HCT116 (cell line): ENCODE results near the gene SLC44A3. TPM values are rescaled to one million over a fixed set of nuclear protein-coding genes. Genes with fewer than 3 reads are reported as not detected.

Source experiments
- ATAC-seq: fragments of 200-7000 bp; cut with Tn5 transposase; 2 replicates; pipeline ENCODE4 v1.9.1; 2020; ENCODE audit warnings: mild to moderate bottlenecking, moderate library complexity
- BruUV-seq: library from RNA; stranded (reverse); fragments of 400-500 nt; replicated peaks from 2 replicates; lab custom pipeline; 2021; lab: Mats Ljungman, UMichigan
- CTCF ChIA-PET: fragments of 300-600 bp; sonication (Branson Sonifier 250); formaldehyde crosslinking; loops from one replicate; lab custom pipeline; 2021; ENCODE audit warnings: antibody characterized with exemption; lab: Charles Lee
- POLR2A ChIA-PET: fragments of 300-600, 350-600 bp; sonication (Branson Sonifier 250); formaldehyde crosslinking; loops from one replicate; lab custom pipeline; 2021; ENCODE audit warnings: antibody characterized with exemption; lab: Charles Lee
- RAD21 ChIA-PET, 2 experiments: fragments of 300-600 bp; sonication (Branson Sonifier 250); formaldehyde crosslinking; loops; one replicate each; lab custom pipeline; 2023; ENCODE audit warnings: low total read pairs in 2 of 2; ENCODE audit not compliant: uncharacterized antibody in 2 of 2, unreplicated experiment in 2 of 2, low non-redundant PET in 1 of 2; lab: Charles Lee
- DNase-seq: peaks from one replicate; pipeline ENCODE4 v3.0.0-alpha.2; 2010; ENCODE audit warnings: low read depth, low spot score
- H2AFZ ChIP-seq: fragments of 200-600 bp; shearing (Covaris generic), sonication (generic); 2 replicates; pipeline ENCODE4 v1.6.1; 2017; ENCODE audit warnings: low read depth, mixed run types, mixed read lengths, antibody characterized with exemption, low read length; ENCODE audit not compliant: poor library complexity, severe bottlenecking
- H3K27ac ChIP-seq: 2 replicates; pipeline ENCODE4 v1.5.1; 2012; ENCODE audit warnings: low read depth, low read length
- H3K27me3 ChIP-seq: fragments of 200-600 bp; sonication (generic); 2 replicates; pipeline ENCODE4 v1.6.1; 2016; ENCODE audit warnings: mixed run types, low read length, mixed read lengths; ENCODE audit not compliant: insufficient read depth
- H3K36me3 ChIP-seq, 2 experiments: fragments of 200-500 bp in 1 of 2; fragments of 200-600 bp in 1 of 2; sonication (Bioruptor generic) in 1 of 2; sonication (generic) in 1 of 2; 2 replicates each; pipeline versions ENCODE4 v1.5.1 to v1.6.1; 2014 to 2016; ENCODE audit warnings: low read length in 2 of 2, inconsistent platforms in 1 of 2, mixed read lengths in 1 of 2, mixed run types in 1 of 2; ENCODE audit not compliant: insufficient read depth in 2 of 2, control insufficient read depth in 1 of 2
- H3K4me1 ChIP-seq, 2 experiments: fragments of 200-600 bp in 1 of 2; sonication (generic) in 1 of 2; 2 replicates each; pipeline versions ENCODE4 v1.5.1 to v1.6.1; 2012 to 2017; ENCODE audit warnings: low read length in 2 of 2, inconsistent platforms in 1 of 2, mild to moderate bottlenecking in 1 of 2, mixed read lengths in 1 of 2, mixed run types in 1 of 2, moderate library complexity in 1 of 2; ENCODE audit not compliant: insufficient read depth in 2 of 2, control insufficient read depth in 1 of 2
- H3K4me2 ChIP-seq: fragments of 200-600 bp; sonication (generic); 2 replicates; pipeline ENCODE4 v1.6.1; 2017; ENCODE audit warnings: mixed run types, low read length, mixed read lengths
- H3K4me3 ChIP-seq, 2 experiments: fragments of 200-600 bp in 1 of 2; sonication (generic) in 1 of 2; replicated peaks in 1 of 2; 2 replicates each; pipeline ENCODE4 v1.5.1; 2011 to 2016; ENCODE audit warnings: low read length in 2 of 2, control low read depth in 1 of 2, low read depth in 1 of 2, mild to moderate bottlenecking in 1 of 2, mixed read lengths in 1 of 2, mixed run types in 1 of 2
- H3K79me2 ChIP-seq: fragments of 200-600 bp; sonication (generic); 2 replicates; pipeline ENCODE4 v1.6.1; 2017; ENCODE audit warnings: mild to moderate bottlenecking, mixed run types, low read length, moderate library complexity, mixed read lengths; ENCODE audit not compliant: insufficient read depth
- H3K9ac ChIP-seq: fragments of 200-600 bp; sonication (generic); 2 replicates; pipeline ENCODE4 v1.6.1; 2016; ENCODE audit warnings: low read length, mixed read lengths
- H3K9me2 ChIP-seq: fragments of 200-600 bp; sonication (generic), shearing (Covaris generic); 2 replicates; pipeline ENCODE4 v1.6.1; 2017; ENCODE audit warnings: mixed run types, mild to moderate bottlenecking, moderate library complexity; ENCODE audit not compliant: insufficient read depth
- H3K9me3 ChIP-seq, 2 experiments: fragments of 200-500 bp in 1 of 2; fragments of 200-600 bp in 1 of 2; sonication (Bioruptor generic) in 1 of 2; sonication (generic) in 1 of 2; 2 replicates each; pipeline ENCODE4 v1.6.1; 2014 to 2017; ENCODE audit warnings: low read length in 2 of 2, mixed read lengths in 2 of 2, inconsistent platforms in 1 of 2, low read depth in 1 of 2, mild to moderate bottlenecking in 1 of 2, mixed run types in 1 of 2, moderate library complexity in 1 of 2; ENCODE audit not compliant: control insufficient read depth in 1 of 2, insufficient read depth in 1 of 2
- H4K20me1 ChIP-seq: fragments of 200-600 bp; sonication (generic), shearing (Covaris generic); 2 replicates; pipeline ENCODE4 v1.6.1; 2017; ENCODE audit warnings: mixed run types, mild to moderate bottlenecking, moderate library complexity; ENCODE audit not compliant: insufficient read depth
- ELF1 ChIP-seq: IDR thresholded peaks from 2 replicates; pipeline ENCODE4 v1.6.1; 2012; ENCODE audit warnings: low read depth, borderline replicate concordance
- EZH2 ChIP-seq: fragments of 200-600 bp; sonication (generic); IDR thresholded peaks from 2 replicates; pipeline ENCODE4 v1.6.1; 2017; ENCODE audit warnings: antibody characterized with exemption, mixed run types
- POLR2AphosphoS5 ChIP-seq: IDR thresholded peaks from 2 replicates; pipeline ENCODE4 v1.6.1; 2011; ENCODE audit warnings: mild to moderate bottlenecking, low read depth, low read length, moderate library complexity
- RAD21 ChIP-seq: IDR thresholded peaks from 2 replicates; pipeline ENCODE4 v1.6.1; 2012; ENCODE audit warnings: low read depth, mild to moderate bottlenecking
- intact Hi-C: fragments of 100-400 bp; cut with micrococcal nuclease; formaldehyde crosslinking; loops from 2 replicates; pipeline ENCODE4 v1.10.0; 2022
- total RNA-seq: library from RNA; stranded (reverse); gene quantifications from one replicate; pipeline ENCODE4 v1.2.1, GENCODE V29; 2021; ENCODE audit not compliant: unreplicated experiment
- TF ChIP-seq, protein P1 (sequence below): IDR thresholded peaks from 2 replicates; pipeline ENCODE4 v1.6.1; 2012
- TF ChIP-seq, protein P2 (sequence below): IDR thresholded peaks from 2 replicates; pipeline ENCODE4 v1.6.1; 2012

SLC44A3 gene
- total RNA-seq, 1 experiment from 2014 or later, result 9.6 TPM

DNA sequence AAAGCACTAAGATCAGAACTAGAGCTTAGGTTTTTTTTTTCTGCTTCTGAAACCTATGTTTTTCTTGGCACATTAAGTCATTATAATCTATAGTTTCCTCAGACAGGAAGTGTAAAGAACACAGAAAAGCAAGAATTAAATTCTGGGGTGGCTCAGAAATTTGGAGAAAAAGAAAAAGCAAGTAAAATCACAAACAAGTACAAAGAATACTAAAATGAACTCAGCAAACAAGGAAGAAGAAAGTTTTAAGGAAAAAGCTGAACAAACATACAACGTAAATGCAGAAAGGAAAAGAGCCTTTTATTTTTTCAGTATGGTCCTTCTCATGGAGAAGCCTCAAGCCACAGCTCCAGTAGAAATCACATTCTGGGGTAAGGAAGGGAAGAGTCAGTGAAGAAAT lies 115.3 kb downstream of the SLC44A3 start:
- H3K9ac ChIP-seq, result no peak overlapping the region
- H3K9me3 ChIP-seq, result no peaks in the 10 kb centered on the region
- TF ChIP-seq, protein P1, sequence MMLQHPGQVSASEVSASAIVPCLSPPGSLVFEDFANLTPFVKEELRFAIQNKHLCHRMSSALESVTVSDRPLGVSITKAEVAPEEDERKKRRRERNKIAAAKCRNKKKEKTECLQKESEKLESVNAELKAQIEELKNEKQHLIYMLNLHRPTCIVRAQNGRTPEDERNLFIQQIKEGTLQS, result no peak
- no peak for TF ChIP-seq EZH2
- no peak for TF ChIP-seq ELF1
- H3K27me3 ChIP-seq, result no peaks in the 10 kb centered on the region
- no peaks in the 10 kb centered on the region for H3K79me2 ChIP-seq
- DNase-seq, result no peak
- H3K36me3 ChIP-seq, result no peaks in the 10 kb centered on the region
- H2AFZ ChIP-seq, result no peak overlapping the region
- H3K27ac ChIP-seq, result no peak overlapping the region
- no peak overlapping the region for H3K4me3 ChIP-seq
- intact Hi-C loops, result no loop called here
- POLR2A ChIA-PET, result interaction anchor here (0.5 kb wide), 1 partner anchor 106 kb away, joined by 4 read pairs; no protein-coding TSS in a partner anchor
- RAD21 ChIA-PET, result no interaction called here
- CTCF ChIA-PET, result no interaction called here
- no TSS peak for BruUV-seq
- no peaks in the 10 kb centered on the region for H3K4me1 ChIP-seq
- no peak overlapping the region for H3K4me2 ChIP-seq
- no peaks in the 10 kb centered on the region; the same call in 1 of the 2 replicates for H3K9me2 ChIP-seq
- H4K20me1 ChIP-seq, result no peaks in the 10 kb centered on the region
- ATAC-seq, result no peak

DNA sequence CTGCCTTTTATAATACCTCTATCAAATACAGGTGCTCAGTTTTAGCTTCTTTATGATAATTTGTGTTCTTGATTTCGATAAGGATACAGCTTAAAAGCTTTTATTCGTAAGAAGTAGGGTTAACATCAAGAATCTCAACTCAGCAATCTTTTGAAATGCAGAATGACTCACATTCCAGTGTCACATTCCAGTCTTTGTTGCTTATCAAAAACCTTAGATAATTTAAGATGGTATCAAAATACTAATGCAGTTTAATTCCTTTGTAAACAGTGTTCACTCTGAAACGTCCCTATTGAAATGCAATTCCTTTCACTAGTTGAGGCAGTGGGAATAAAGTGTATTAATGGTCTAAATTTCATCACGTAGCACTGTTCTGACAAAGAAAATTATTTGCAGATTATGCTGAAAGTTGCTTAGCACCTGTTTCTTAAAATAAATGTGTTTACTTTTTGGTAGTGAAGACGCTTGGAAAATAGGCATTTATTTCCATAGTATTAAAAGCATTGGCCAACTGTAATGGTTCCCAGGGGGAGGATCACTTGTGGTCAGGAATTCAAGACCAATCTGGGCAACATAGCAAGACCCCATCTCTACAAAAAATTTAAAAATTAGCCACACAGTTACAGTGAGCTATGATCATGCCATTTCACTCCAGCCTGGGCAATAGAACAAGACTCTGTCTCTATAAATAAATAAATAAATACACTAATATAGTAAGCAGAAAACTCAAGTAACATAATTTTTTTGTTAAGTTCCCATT lies 116.9 kb downstream of the SLC44A3 start:
- Histone ChIP-seq H2AFZ (no peak overlapping the region), H3K27ac (no peak overlapping the region), H3K27me3 (no peaks in the 10 kb centered on the region), H4K20me1 (no peaks in the 10 kb centered on the region), H3K9me3 (no peaks in the 10 kb centered on the region), H3K79me2 (no peaks in the 10 kb centered on the region), H3K4me3 (no peak overlapping the region), H3K4me1 (peaks cover 0 to 2% of the 10 kb centered on the region in 2 experiments; a peak in 3 of 4 replicates), H3K9ac (no peak overlapping the region), H3K36me3 (no peaks in the 10 kb centered on the region), H3K9me2 (no peaks in the 10 kb centered on the region; the same call in 1 of the 2 replicates), H3K4me2 (no peak overlapping the region)
- ChIA-PET POLR2A (interaction anchor here (1.6 kb wide), 1 partner anchor 11 kb away, joined by 3 read pairs; no protein-coding TSS in a partner anchor), RAD21 (no interaction called here), CTCF (no interaction called here)
- DNase-seq (no peak), ATAC-seq (no peak)
- BruUV-seq, result no TSS peak
- TF ChIP-seq POLR2AphosphoS5, result no peak
- TF ChIP-seq, protein P2, sequence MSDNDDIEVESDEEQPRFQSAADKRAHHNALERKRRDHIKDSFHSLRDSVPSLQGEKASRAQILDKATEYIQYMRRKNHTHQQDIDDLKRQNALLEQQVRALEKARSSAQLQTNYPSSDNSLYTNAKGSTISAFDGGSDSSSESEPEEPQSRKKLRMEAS, result no peak
- no peak for TF ChIP-seq EZH2
- TF ChIP-seq RAD21, result no peak
- intact Hi-C loops, result no loop called here
